Stimulated activated CD8-positive, alpha-beta memory T cell treated with anti-CD3 and anti-CD28 coated beads, Interleukin-2, amount 100 ng/mL, for 48 hours (primary cell): ENCODE data around the gene ENAH.
"Not testable (repeated sequence)": the region's sequence is repeated elsewhere in the genome, so short reads cannot be mapped to it uniquely, and the experiment has no call there.

ENCODE experiments used
- DNase-seq, 2 donors: peaks; one replicate each; pipeline ENCODE4 v3.0.0-alpha.2; 2020; ENCODE audit warnings: low read depth in 2 of 2

Gene ENAH

DNA sequence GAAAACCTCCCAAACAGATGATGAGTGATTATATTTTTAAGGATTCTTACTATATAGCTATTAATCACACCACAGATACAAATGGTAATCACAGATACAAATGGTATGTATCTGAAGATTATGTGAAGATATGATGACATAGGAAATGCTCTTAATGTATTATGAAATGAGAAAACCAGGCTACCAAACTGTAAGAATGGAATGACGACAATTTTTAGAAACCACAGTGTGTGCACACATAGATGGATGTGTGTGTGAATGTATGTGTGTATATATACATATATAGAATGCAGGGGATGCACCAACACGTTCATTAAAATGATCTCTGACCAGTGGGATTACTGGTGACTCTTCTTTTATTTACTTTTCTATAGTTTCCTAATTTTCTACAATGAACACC, 21.5 kb upstream of the ENAH start:
- no peak for DNase-seq

DNA sequence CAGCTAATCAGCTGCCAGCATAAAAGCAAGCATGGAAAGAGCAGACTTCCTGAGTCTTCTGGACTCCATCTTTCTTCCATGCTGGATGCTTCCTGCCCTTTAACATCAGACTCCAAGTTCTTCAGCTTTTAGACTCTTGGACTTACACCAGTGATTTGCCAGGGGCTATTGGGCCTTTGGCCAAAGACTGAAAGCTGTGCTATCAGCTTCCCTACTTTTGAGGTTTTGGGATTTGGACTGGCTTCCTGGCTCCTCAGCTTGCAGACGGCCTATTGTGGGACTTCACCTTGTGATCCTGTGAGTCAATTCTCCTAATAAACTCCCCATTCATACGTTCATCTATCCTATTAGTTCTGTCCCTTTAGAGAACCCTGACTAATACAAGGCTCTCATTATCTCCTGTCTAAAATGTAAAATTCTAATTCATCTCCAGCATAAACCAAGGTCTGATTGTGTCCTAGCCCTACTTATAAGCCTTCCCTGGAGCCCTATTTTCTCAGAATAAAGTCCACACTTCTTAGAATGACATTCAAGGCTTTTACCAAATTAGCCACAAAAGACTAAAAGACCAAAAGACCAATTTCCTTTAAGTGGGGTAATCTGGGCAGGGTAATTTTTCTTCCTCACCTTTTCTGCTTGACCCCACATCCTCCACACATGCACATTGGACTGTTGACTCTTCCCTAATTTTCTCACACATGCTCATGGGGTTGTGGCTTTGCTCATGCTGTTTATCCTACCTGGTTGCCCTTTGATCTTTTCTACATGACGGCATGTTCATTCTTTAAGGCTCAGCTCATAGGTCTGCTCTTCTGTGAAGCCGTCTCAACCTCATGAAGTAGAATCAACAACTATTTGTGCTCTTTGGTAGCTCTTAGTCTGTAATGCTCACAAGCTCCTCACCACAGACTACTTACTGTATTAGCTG, 18.1 kb upstream of the ENAH start:
- no peak for DNase-seq

DNA sequence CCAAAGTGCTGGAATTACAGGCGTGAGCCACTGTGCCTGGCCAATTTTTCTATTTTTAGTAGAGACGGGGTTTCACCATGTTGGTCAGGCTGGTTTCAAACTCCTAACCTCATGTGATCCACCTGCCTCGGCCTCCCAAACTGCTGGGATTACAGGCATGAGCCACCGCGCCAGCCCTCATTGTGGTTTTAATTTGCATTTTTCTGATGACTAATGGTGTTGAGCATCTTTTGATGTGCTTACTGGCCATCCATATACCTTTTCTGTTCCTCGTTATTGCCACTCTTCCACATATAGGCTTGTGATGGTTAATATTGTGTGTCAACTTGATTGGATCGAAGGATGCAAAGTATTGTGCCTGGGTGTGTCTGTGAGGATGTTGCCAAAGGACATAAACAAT, 17.4 kb upstream of the ENAH start:
- DNase-seq, result no peak

DNA sequence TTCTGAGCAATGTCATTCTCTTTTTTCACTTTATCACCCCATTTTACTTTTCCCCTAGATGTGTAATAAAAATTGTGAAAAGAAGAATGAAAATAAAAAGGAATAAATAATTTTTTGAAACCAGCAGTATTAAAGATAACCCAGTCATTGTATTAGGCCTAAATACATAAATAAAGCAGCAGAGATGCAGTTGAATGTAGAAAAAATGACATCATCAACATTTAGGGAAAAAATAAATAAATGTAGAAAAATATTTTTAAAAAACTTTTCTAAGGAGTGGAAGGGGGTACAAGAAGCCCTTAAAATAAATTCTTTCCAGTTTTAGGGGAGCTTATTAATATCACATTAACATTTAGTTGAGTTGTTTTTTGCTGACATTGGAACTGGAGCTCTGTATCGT, 15.3 kb upstream of the ENAH start:
- DNase-seq, result no peak

DNA sequence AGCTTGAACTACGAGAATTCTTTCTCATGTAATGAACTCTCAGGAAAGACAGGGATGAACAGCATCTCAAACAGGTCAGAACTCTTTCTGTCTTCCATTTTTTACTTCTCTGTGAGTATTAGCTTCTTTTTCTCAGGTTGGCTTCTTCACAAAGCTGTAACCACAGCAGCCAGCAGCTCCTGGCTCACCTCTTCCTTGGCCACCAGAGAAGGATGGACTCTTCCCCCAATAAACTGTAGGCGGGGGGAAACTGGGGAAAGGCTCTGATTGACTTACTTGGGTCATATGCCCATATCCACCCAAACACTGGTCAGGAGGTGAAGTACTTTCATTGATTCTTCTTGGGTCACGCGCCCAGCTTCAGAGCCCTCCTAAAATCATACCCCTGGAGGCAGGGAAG, 14.4 kb upstream of the ENAH start:
- no peak for DNase-seq

DNA sequence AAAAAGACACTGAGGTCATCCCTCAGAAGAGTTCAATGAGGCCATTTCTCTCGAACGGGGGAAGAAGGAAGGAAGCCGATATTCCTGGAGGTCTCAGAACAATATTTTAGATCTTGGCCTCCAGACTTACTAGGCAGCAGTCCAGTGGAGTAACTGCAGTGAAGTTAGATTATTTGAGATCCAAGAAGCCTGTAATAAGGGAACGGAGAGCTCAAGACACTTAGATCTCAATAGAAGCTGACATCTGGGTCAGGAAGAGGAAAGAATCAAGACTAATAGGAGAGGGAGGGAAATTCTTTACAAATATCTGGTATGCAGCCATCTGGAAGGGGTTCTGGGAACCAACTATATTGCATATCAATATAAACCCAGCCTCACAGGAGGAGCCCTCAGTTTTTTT, 13.6 kb upstream of the ENAH start:
- no peak for DNase-seq

DNA sequence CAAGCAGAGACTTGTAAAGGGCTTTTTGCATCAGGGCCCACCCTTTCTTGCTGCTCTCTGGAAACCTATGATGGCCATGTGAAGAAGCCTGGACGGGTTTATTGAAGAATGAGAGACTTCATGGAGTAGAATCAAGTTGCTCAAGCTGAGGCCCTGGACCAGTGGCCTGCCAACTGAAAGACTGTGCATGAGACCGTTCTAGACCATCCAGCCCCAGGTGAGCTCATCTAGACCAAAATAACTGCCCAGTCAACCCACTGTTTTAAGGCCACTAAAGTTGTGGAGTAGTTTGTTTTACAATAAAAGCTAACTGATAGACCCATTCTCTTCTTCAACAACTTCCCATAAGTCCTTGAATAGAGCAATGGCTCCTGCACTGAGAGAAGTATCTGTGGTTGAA, 11.8 kb upstream of the ENAH start:
- DNase-seq, result no peak

DNA sequence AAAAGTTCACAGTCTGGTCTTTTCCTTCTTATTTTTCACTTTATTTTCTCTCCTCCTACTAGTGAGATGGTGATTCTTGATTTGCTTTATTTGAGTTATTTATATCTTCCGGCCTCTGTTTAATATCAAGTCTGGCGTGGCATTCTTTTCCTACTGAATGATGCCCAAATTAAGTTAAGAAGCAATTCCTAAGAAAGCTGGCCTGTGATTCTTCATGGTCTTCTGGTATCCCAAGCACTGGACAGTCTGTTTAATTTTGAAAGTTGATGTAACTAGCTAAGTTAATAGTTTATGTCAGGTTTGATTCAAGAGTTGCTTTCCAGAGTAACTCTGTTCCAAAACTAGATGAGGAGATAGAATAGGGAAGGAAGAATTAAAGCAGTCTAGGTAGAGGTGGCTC, 9.2 kb upstream of the ENAH start:
- no peak for DNase-seq

DNA sequence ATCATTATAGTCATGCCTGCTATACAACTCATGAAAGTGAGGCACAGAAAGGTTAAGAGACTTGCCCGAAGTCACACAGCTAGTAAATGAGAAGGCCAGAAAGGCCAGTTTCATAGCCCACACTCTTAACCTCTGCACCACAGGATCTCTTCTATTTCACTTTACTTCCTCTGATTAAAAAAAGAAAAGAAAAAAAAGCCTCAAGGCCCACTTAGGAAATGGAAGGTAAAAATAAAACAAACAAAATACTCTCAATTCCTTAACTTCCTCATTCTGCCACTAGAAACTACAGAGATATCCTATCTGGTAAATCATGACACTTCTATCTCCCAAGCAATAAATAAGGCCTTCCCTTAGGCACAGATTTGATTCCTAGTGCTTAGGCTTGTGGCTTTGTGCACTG, 7.6 kb upstream of the ENAH start:
- no peak for DNase-seq

DNA sequence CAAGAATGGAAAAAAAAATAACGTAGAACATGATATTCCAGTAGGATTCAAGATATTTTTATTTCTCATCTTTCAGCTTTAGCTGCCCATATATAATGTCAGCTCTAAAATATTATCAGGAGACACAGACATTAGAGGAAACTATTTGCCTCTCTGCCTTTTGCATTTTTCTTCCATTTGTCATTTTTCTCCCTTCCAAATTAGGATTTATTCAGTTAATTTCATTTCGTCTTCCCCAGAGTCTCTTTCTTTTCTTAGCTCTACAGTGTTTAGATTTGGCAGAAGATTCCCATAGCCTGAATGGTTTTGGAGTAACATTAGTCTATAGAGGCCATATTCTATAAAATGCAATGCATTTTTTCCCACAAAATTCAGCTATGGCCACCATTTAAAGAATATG, 5.1 kb upstream of the ENAH start:
- no peak for DNase-seq

DNA sequence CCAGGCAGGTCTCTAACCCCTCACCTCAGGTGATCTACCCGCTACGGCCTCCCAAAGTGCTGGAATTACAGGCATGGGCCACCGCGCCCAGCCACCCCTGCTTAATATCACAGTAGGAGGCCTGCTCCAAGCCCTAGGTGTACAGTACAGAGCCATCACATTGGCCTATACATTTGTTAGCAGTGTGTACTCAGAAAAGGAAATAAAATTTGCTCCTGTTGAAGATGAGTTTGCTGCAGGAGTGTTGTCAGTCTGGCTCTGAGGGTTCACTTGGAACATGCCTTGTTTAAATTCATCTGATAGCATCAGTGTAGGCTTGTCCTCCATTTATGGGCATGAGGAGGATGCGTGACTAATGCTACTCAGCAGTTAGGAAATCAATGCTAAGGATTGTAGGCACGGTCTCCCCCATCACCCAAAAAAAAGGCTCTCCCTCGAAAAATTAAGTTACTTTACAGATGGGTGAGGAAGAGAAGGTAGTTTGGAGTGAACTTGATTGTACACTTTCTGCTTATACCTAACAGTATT, 4.6 kb upstream of the ENAH start:
- no peak for DNase-seq

DNA sequence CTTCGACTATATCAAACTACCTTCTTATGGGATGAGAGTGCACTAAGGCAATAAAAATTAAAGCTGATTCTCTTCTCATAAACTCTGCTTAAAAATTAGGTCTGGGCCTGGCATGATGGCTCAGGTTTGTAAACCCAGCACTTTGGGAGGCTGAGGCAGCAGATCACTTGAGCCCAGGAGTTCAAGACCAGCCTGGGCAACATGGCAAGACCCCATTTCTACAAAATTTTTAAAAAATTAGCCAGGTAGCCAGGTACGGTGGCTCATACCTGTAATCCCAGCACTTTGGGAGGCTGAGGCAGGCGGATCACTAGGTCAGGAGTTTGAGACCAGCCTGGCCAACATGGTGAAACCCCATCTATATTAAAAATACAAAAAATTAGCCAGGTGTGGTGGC, 3.3 kb upstream of the ENAH start:
- DNase-seq, result not testable (repeated sequence)

DNA sequence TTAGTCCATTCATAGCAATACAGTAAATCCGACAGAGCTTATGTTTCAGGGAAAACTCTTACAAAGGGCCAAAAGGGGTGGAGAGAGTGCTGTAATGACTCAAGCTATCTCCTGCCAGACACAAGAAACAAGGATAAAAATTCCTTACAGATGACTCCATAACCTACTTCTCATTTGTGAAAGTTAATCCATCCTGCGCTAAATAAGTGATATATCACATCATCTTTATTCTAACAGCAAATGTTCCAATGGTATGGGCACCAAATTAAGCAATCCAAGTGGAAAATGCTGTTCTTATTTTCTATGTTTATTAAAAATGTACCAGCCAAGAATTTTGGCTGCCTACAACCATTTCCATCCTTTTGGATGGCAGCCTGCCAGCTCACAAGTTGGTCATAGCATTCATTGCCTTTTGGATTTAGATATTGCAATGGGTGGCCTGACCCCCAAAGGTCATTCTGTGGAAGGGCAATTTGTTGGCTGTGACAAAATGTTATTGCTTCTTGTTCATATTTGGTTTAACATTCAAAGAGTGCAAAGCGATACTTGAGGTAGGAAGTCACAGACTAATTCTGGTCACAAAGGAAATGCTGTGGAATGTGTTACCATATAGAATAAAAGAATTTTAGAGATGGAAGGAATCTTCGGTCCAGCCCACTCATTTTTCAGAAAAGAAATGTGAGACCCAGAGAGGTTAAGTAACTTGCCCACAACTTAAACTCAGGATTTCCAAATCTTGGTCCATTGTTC, 2.8 kb upstream of the ENAH start:
- no peak for DNase-seq

DNA sequence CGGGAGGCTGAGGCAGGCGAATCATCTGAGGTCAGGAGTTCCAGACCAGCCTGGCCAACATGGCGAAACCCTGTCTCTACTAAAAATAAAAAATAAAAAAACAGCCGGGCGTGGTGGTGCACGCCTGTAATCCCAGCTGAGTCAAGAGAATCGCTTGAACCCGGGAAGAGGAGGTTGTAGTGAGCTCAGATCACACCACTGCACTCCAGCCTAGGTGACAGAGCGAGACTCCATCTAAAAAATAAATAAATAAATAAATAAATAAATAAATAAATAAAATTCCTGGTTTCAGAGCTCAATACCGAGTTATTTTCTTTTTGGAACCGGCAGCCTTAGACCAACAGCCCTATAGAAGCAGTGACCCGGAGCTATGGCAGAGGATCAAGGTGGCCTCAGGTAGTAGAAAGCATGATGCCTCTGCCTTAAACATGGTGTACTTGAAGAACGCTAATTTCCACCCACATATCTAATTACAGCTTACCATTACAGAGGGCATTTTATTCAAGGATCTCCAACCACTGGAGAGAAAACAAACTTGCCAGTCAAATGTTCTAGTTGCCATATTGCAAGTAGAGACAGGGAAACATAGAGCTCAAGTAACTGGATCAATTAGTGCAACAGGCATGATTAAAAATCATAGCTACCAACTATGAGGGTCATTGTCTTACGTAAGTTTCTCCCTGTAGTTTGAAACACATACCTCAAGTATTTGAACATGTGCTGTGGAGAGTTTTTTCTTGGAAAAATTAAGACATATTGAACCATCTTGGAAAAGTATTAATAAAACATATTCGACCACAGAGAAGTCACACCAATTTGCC, 2.0 kb upstream of the ENAH start:
- no peak for DNase-seq

DNA sequence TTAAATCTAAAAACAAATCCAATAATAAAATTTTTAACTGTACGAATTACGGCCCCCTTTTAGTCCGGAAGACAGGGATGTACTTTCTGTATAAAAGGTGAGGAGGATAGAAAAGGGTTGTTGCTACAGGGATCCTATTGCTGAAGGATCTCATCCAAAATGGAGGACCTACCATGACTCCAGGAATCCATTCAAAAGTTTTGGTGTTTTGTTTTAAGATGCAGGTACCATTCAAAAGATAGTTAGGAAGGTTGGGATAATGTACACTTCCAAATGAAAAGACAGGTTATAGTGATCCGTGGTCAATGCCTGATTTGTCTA, 1.3 kb upstream of the ENAH start:
- no peak for DNase-seq

DNA sequence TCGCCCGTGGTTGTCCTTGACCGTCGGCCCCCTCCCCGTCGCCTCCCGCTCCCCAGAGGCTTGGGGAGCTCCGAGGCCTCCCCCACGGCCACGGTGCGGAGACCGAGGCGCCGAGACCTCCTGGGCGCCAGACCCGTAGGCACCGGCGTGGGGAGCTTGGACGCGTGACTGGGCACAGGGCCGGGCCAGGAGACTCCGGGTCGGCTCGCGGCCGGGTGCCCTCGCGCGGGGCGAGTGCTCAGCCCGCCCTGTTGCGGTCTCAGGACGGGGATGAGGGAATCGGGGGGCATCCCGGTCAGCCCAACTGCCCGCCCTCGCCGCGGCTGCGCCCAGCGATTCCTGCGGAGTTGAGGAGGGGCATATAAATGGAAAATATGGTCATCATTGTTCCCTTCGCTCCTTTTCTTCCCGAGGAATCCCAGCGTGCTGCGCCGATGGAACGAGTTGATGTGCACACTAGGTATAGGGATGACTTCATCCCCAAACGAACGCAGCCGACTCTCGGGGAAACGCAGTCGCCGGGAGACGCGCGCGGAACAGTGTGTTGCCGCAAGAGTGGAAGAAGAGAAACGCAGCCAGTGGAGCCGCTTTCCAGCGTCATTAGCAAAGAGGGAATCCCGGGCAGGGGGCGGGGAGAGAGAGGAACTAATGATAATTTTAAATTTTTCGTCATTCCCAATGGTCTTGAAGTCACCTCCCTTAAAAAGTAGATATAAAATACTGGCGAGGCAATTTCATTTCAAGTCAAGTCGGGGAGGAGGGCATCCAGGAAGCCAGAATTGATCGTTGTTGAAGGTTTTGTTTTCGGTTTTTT, 747 bp upstream of the ENAH start:
- DNase-seq, result no peak

DNA sequence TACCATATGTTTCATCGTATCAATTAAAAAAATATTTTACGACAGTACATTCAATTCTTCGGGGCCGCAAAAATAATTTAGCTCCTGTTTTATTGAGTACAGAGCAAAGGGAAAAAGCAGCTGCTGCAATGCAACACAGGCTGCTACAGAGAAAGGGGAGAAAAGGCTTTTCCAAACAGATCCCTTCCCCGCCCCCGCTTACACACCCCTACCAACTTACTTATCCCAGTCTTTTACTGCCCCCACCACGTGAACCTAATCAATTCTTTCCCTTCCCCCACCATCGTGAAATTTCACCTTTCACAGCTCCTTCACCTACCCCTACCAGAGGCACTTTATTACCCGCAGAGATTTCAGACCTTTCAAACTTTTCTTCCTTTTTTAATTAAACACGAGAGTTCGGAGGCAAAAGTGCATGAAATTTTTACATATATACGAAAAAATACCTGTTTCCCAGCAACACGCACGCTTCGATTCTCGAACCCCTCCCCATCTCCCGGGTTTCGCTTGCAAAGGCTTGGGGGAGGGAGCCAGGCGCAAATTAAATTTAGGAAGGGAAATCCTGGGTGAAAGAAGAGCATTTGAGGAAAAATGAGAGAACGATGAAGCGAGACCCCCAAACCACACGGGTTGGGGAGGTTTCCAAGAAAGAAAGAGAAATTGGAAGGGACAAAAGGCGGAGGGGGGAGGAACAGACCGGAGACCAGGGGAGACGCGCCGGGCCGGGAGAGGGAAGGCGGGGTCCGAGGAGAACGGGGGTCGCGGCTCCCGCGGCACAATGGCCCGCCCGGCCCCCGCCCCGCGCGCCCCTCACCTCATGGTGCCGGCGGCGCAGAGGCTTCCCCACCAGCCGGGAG, 823 bp downstream of the ENAH start:
- no peak for DNase-seq

DNA sequence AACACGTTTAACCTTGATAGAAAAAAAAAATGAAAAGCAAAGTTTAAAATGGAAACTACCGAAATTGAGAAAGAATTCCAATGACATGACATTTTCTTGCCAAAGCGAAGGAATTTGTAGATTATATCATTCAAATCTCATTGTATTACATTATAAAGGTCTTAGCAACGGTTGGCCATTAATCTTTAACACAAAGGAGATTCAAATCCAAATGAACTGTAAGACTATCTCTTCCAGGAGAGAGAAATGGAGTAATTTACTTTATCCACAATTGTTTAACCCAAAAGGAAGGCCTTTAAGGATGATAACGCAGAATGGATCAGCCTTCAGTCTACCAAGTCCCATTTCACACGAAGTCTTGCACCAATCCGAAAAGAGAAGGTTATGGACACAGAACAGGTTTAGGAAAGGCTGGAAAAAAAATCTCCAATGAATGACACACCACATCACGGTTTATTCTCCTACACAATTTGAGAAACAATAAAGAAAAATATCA, 1.5 kb downstream of the ENAH start:
- DNase-seq, result no peak

DNA sequence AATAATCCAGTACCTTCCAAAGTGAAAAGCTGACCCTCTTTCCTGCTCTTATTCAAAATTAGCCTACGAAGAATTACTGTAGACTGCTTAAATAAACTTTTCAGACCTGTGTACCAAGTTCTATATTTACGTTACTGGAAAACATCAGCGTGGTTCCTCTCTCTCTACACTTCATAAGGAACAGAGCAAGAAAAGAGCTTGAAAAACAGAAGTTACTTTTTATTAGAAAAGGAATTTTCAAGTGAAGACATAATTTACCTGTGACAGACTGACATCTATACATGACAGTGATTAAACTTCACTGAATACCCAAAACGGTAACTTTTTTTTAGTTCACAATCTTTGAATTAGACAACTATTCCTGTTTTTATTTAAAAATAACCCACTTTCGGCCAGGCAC, 2.7 kb downstream of the ENAH start:
- DNase-seq, result no peak

DNA sequence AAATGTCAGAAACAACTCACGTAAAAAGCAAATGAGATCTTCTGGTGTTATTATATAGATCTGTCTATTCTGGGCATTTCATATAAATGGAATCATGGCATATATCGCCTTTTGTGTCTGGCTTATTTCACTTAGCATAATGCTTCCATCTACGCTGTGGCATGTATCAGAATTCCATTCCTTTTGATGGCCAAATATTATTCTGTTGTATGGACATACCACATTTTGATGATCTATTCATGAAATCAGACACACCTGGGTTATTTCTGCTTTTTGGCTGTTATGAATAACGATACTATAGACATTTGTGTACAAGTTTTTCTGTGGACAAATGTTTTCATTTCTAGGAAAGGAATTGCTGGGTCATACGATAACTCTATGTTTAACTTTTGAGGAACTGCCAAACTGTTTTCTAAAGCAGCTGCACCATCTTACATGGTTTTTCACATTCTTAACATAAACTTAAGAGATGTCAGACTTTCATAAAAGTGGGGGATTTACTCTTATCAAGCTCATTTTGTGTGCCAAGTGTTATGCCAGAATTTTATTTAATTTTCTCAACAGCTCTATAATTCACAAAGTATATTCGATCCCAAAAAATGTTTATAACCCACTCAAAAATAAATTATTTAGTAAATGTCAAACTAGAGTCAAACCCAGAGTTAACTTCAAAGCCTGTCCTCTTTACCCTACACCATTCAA, 7.6 kb downstream of the ENAH start:
- DNase-seq, result no peak
